Parathyroid adenoma (tissue), 2 donors: ENCODE data around the gene SCARF2.
"Not testable (repeated sequence)": the region's sequence is repeated elsewhere in the genome, so short reads cannot be mapped to it uniquely, and the experiment has no call there.

ENCODE experiments used
- H2AFZ ChIP-seq: fragments of 300-600 bp; sonication (generic); one replicate; pipeline ENCODE4 v1.7.0; 2017; ENCODE audit warnings: antibody characterized with exemption, mild to moderate bottlenecking
- H3K27ac ChIP-seq: fragments of 300-600 bp; sonication (generic); one replicate; pipeline ENCODE4 v1.7.0; 2017
- H3K27me3 ChIP-seq: fragments of 300-600 bp; sonication (generic); one replicate; pipeline ENCODE4 v1.7.0; 2017; ENCODE audit warnings: low read length; ENCODE audit not compliant: control insufficient read depth, insufficient read depth
- H3K36me3 ChIP-seq: fragments of 300-600 bp; sonication (generic); one replicate; pipeline ENCODE4 v1.7.0; 2017; ENCODE audit warnings: low read length; ENCODE audit not compliant: control insufficient read depth, insufficient read depth
- H3K4me1 ChIP-seq: fragments of 300-600 bp; sonication (generic); one replicate; pipeline ENCODE4 v1.7.0; 2017; ENCODE audit warnings: control low read depth
- H3K4me2 ChIP-seq: fragments of 300-600 bp; sonication (generic); one replicate; pipeline ENCODE4 v1.7.0; 2017; ENCODE audit warnings: low read length
- H3K4me3 ChIP-seq: fragments of 300-600 bp; sonication (generic); one replicate; pipeline ENCODE4 v1.7.0; 2017; ENCODE audit warnings: low read depth, low read length
- H3K79me2 ChIP-seq: fragments of 300-600 bp; sonication (generic); one replicate; pipeline ENCODE4 v1.7.0; 2017; ENCODE audit warnings: control low read depth
- H3K9ac ChIP-seq: fragments of 300-600 bp; sonication (generic); one replicate; pipeline ENCODE4 v1.7.0; 2017; ENCODE audit warnings: mild to moderate bottlenecking
- H3K9me3 ChIP-seq: fragments of 300-600 bp; sonication (generic); one replicate; pipeline ENCODE4 v1.7.0; 2017; ENCODE audit warnings: low read length; ENCODE audit not compliant: control insufficient read depth
- CTCF ChIP-seq: fragments of 300-600 bp; sonication (generic); IDR thresholded peaks from one replicate; pipeline ENCODE4 v1.7.0; 2017; ENCODE audit warnings: antibody characterized with exemption, mild to moderate bottlenecking
- donor health status: primary hyperparathyroidism.

Gene SCARF2

GRCh38 chr22:20456064-20456721 is 18.6 kb upstream of the SCARF2 start:
- no peak overlapping the region for H3K9ac ChIP-seq

GRCh38 chr22:20455709-20456063 is 18.1 kb upstream of the SCARF2 start:
- H2AFZ ChIP-seq: no peak overlapping the region
- H3K27ac ChIP-seq: no peak overlapping the region
- H3K36me3 ChIP-seq: no peaks in the 10 kb centered on the region
- no peak for TF ChIP-seq CTCF
- no peak overlapping the region for H3K9ac ChIP-seq
- H3K4me3 ChIP-seq: no peak overlapping the region
- H3K4me2 ChIP-seq: no peak overlapping the region
- H3K79me2 ChIP-seq: no peaks in the 10 kb centered on the region
- no peaks in the 10 kb centered on the region for H3K4me1 ChIP-seq
- no peaks in the 10 kb centered on the region for H3K27me3 ChIP-seq
- no peaks in the 10 kb centered on the region for H3K9me3 ChIP-seq

More at GRCh38 chr22:20456064-20456721, 18.6 kb upstream of the SCARF2 start:
- no peaks in the 10 kb centered on the region for H3K27me3 ChIP-seq
- peak; percentile 66 for TF ChIP-seq CTCF
- no peak overlapping the region for H3K27ac ChIP-seq
- H3K4me1 ChIP-seq: no peaks in the 10 kb centered on the region
- H3K9me3 ChIP-seq: no peaks in the 10 kb centered on the region
- no peak overlapping the region for H2AFZ ChIP-seq
- H3K79me2 ChIP-seq: no peaks in the 10 kb centered on the region
- no peak overlapping the region for H3K4me2 ChIP-seq
- no peaks in the 10 kb centered on the region for H3K36me3 ChIP-seq
- no peak overlapping the region for H3K4me3 ChIP-seq

- H3K79me2 ChIP-seq: no peaks in the 10 kb centered on the region
- H3K4me2 ChIP-seq: no peak overlapping the region
- no peak for TF ChIP-seq CTCF
- H3K27me3 ChIP-seq: no peaks in the 10 kb centered on the region
- H3K9me3 ChIP-seq: no peaks in the 10 kb centered on the region
- no peak overlapping the region for H3K9ac ChIP-seq
- no peak overlapping the region for H2AFZ ChIP-seq
- H3K4me3 ChIP-seq: no peak overlapping the region
- no peak overlapping the region for H3K27ac ChIP-seq
- no peaks in the 10 kb centered on the region for H3K36me3 ChIP-seq
- no peaks in the 10 kb centered on the region for H3K4me1 ChIP-seq
Observed at GRCh38 chr22:20453222-20453621, 15.6 kb upstream of the SCARF2 start.

GRCh38 chr22:20451920-20452319 is 14.3 kb upstream of the SCARF2 start:
- Histone ChIP-seq H3K4me3 (no peak overlapping the region), H2AFZ (no peak overlapping the region), H3K9ac (no peak overlapping the region), H3K79me2 (no peaks in the 10 kb centered on the region), H3K27ac (no peak overlapping the region), H3K4me1 (no peaks in the 10 kb centered on the region), H3K27me3 (no peaks in the 10 kb centered on the region), H3K36me3 (no peaks in the 10 kb centered on the region), H3K9me3 (no peaks in the 10 kb centered on the region), H3K4me2 (no peak overlapping the region)
- no peak for TF ChIP-seq CTCF

GRCh38 chr22:20451129-20451778 is 13.6 kb upstream of the SCARF2 start:
- H3K4me1 ChIP-seq, H3K4me2 ChIP-seq, H3K27me3 ChIP-seq, H3K27ac ChIP-seq, H2AFZ ChIP-seq, H3K36me3 ChIP-seq, H3K9ac ChIP-seq, H3K9me3 ChIP-seq, H3K79me2 ChIP-seq, H3K4me3 ChIP-seq: not testable (repeated sequence)
